Caco-2 (cell line): ENCODE results near the gene PCDHGA3. TPM values are rescaled to one million over a fixed set of nuclear protein-coding genes. Genes with fewer than 3 reads are reported as not detected.

Source experiments
- Bru-seq: library from RNA; stranded (reverse); fragments of 400-500 nt; gene quantifications from one replicate; lab custom pipeline; 2021; lab: Mats Ljungman, UMichigan
- BruChase-seq, 2 experiments: library from RNA; stranded (reverse); fragments of 400-500 nt; gene quantifications; one replicate each; lab custom pipeline; 2021; lab: Mats Ljungman, UMichigan
- BruUV-seq: library from RNA; stranded (reverse); fragments of 400-500 nt; replicated peaks from 2 replicates; lab custom pipeline; 2021; lab: Mats Ljungman, UMichigan
- CTCF ChIA-PET: fragments of 300-600 bp; sonication (Branson Sonifier 250); formaldehyde crosslinking; loops from one replicate; lab custom pipeline; 2022; ENCODE audit warnings: antibody characterized with exemption; lab: Charles Lee
- POLR2A ChIA-PET: fragments of 300-600 bp; sonication (Branson Sonifier 250); formaldehyde crosslinking; loops from one replicate; lab custom pipeline; 2022; ENCODE audit warnings: antibody characterized with exemption; lab: Charles Lee
- DNase-seq, 2 experiments: peaks; one replicate each; pipeline versions ENCODE4 v3.0.0 to v3.0.0-alpha.2; 2020 to 2022
- H3K27me3 ChIP-seq: replicated peaks from 2 replicates; pipeline ENCODE4 v1.6.0; 2011; ENCODE audit warnings: low read length; ENCODE audit not compliant: control insufficient read depth, insufficient read depth
- H3K36me3 ChIP-seq: 2 replicates; pipeline ENCODE4 v1.5.1; 2011; ENCODE audit warnings: low read length; ENCODE audit not compliant: control insufficient read depth, insufficient read depth
- H3K4me1 ChIP-seq: fragments of 250-450 bp; sonication (Bioruptor Pico); 2 replicates; pipeline ENCODE4 v1.5.1; 2020; ENCODE audit warnings: mild to moderate bottlenecking
- H3K4me3 ChIP-seq: 2 replicates; pipeline ENCODE4 v1.5.1; 2011; ENCODE audit warnings: low read depth, mild to moderate bottlenecking, control low read depth, low read length
- H3K9me3 ChIP-seq: fragments of 250-450 bp; sonication (Bioruptor Pico); 2 replicates; pipeline ENCODE4 v1.5.1; 2020; ENCODE audit warnings: mild to moderate bottlenecking, moderate library complexity
- H3K27ac Mint-ChIP-seq: one replicate; pipeline ENCODE4 v1.8.0; 2022; ENCODE audit warnings: mixed read lengths; ENCODE audit not compliant: unreplicated experiment
- H3K27me3 Mint-ChIP-seq: one replicate; pipeline ENCODE4 v1.8.0; 2022; ENCODE audit warnings: mixed read lengths; ENCODE audit not compliant: insufficient read depth, unreplicated experiment
- H3K36me3 Mint-ChIP-seq: one replicate; pipeline ENCODE4 v1.8.0; 2022; ENCODE audit warnings: mild to moderate bottlenecking, mixed read lengths; ENCODE audit not compliant: insufficient read depth, unreplicated experiment
- H3K4me1 Mint-ChIP-seq: one replicate; pipeline ENCODE4 v1.8.0; 2022; ENCODE audit warnings: low read depth, mixed read lengths; ENCODE audit not compliant: unreplicated experiment
- H3K4me3 Mint-ChIP-seq: one replicate; pipeline ENCODE4 v1.8.0; 2022; ENCODE audit warnings: mild to moderate bottlenecking, moderate library complexity, mixed read lengths; ENCODE audit not compliant: unreplicated experiment
- H3K9me3 Mint-ChIP-seq: one replicate; pipeline ENCODE4 v1.8.0; 2022; ENCODE audit warnings: mixed read lengths; ENCODE audit not compliant: unreplicated experiment
- intact Hi-C: fragments of 100-400 bp; cut with micrococcal nuclease; formaldehyde crosslinking; loops from one replicate; pipeline ENCODE4 v1.10.0; 2022; ENCODE audit not compliant: unreplicated experiment
- long read RNA-seq: library from polyadenylated mRNA; stranded (forward); transcript quantifications from one replicate; pipeline ENCODE4 v2.0.0, GENCODE V29; 2022
- total RNA-seq: library from RNA; stranded (reverse); gene quantifications from 2 replicates; pipeline ENCODE4 v1.2.3, GENCODE V29; 2022
- TF ChIP-seq, protein P1 (sequence below), 2 experiments: fragments of 200-600 bp in 1 of 2; IDR thresholded peaks; 1 replicate in 1 of 2; 2 replicates in 1 of 2; pipeline versions ENCODE4 v1.5.1 to v1.8.0; 2011 to 2022; ENCODE audit warnings: antibody characterized with exemption in 1 of 2, control low read depth in 1 of 2, inconsistent platforms in 1 of 2, low read depth in 1 of 2, low read length in 1 of 2, mild to moderate bottlenecking in 1 of 2, moderate library complexity in 1 of 2; ENCODE audit not compliant: insufficient read depth in 1 of 2, severe bottlenecking in 1 of 2, unreplicated experiment in 1 of 2

The PCDHGA3 gene
- total RNA-seq (0.11 TPM in 1 of 2 replicates, not detected in the other), Bru-seq, nascent RNA (percentile 27 among the genes with signal in this experiment), BruChase-seq, experiment 1, labeled RNA remaining after a 2-hour chase (percentile 16 among the genes with signal in this experiment), BruChase-seq, experiment 2, labeled RNA remaining after a 6-hour chase (percentile 39 among the genes with signal in this experiment)
- long read RNA-seq, result 0 reads

DNA sequence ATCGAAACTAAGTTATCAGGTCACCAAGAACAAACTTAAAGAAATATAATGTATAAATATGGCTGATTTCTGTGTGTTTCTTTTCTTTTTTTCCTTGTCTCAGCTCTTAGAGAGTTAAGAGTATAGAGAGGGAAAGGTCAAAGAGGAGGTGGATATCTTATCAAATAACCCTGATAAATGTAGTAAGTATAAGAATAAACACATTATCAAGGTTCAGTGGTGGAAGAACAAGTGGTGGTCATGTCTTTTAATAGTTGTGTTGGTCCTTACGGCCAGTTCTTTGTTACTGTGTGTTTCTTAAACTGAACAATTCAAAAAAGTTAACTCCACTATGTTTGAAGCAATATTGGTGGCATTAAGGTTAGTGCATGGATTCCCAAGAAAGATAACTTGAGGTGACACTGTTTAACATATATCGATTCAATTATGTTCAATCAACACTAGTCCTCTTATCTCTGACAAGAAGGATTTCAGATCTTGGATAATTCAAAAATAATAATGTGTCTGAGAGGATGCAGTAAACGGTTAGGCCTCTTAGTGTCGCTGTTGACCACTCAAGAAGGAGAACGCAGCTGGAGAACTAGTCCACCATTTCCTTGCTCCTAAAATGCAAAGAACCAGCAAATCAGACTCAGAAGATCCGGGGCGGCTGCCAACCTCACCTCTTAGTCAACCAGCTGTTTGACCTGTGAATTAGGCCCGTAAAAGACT, at the start of gene PCDHGA3:
Gene PCDHGA3 (plus strand): TSS at position 588 of the 711 bp plus-strand sequence. CDS start 205 bp downstream, outside the sequence.
- Histone ChIP-seq H3K9me3 (no peaks in the 10 kb centered on the region; the same call in 1 of the 2 replicates), H3K36me3 (no peaks in the 10 kb centered on the region), H3K27me3 (no peaks in the 10 kb centered on the region), H3K4me1 (no peaks in the 10 kb centered on the region), H3K4me3 (no peak within 1 kb of the TSS)
- TF ChIP-seq, protein P1, sequence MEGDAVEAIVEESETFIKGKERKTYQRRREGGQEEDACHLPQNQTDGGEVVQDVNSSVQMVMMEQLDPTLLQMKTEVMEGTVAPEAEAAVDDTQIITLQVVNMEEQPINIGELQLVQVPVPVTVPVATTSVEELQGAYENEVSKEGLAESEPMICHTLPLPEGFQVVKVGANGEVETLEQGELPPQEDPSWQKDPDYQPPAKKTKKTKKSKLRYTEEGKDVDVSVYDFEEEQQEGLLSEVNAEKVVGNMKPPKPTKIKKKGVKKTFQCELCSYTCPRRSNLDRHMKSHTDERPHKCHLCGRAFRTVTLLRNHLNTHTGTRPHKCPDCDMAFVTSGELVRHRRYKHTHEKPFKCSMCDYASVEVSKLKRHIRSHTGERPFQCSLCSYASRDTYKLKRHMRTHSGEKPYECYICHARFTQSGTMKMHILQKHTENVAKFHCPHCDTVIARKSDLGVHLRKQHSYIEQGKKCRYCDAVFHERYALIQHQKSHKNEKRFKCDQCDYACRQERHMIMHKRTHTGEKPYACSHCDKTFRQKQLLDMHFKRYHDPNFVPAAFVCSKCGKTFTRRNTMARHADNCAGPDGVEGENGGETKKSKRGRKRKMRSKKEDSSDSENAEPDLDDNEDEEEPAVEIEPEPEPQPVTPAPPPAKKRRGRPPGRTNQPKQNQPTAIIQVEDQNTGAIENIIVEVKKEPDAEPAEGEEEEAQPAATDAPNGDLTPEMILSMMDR (IDR thresholded peaks at IDR 0.05; ENCODE audit: insufficient read depth in 1 of 2, low read depth in 1 of 2, low read length in 1 of 2, severe bottlenecking in 1 of 2, unreplicated experiment in 1 of 2), result no peak
- Mint-ChIP-seq H3K9me3 (peaks cover 13% of the 10 kb centered on the region), H3K27ac (no peak within 1 kb of the TSS), H3K4me3 (no peak within 1 kb of the TSS), H3K36me3 (no peaks in the 10 kb centered on the region), H3K4me1 (no peaks in the 10 kb centered on the region), H3K27me3 (no peaks in the 10 kb centered on the region)
- CTCF ChIA-PET, result interaction anchor here (1.3 to 1.5 kb wide), 2 partner anchors 23 to 221 kb away, joined by 3 to 5 read pairs; partner anchors contain the start of gene TAF7
- intact Hi-C loops, result no loop called here
- DNase-seq, result no peak
- POLR2A ChIA-PET, result no interaction called here
- no TSS peak for BruUV-seq

DNA sequence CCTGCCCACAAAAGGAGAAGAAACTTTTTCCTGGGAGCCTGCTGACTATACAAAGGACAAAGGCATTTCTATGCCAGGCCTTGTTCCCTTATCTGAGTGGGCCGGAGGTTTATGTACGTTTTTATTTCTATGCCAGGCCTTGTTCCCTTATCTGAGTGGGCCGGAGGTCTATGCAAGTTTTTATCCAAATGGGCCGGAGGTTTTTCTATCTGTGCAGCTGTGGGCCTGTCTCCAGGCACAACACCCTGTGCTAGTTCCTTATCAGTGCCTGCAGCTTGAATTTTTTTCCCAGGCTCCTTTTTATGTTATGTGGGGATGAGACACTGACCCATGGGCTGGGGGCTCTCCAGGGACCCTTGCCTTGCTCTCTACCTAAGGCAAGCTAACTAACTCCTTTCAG, 45.3 kb upstream of the PCDHGA3 start:
- no peaks in the 10 kb centered on the region for H3K4me1 Mint-ChIP-seq
- intact Hi-C loops, result no loop called here
- no peaks in the 10 kb centered on the region; the same call in 1 of the 2 replicates for H3K9me3 ChIP-seq
- H3K27me3 Mint-ChIP-seq, result no peaks in the 10 kb centered on the region
- no peak for DNase-seq
- no peak overlapping the region for H3K4me3 Mint-ChIP-seq
- no peaks in the 10 kb centered on the region for H3K4me1 ChIP-seq
- no peaks in the 10 kb centered on the region; the same call in 1 of the 2 replicates for H3K36me3 ChIP-seq
- CTCF ChIA-PET, result no interaction called here
- TF ChIP-seq, protein P1 (IDR thresholded peaks at IDR 0.05; ENCODE audit: insufficient read depth in 1 of 2, low read depth in 1 of 2, low read length in 1 of 2, severe bottlenecking in 1 of 2, unreplicated experiment in 1 of 2), result no peak
- peaks cover 5% of the 10 kb centered on the region for H3K36me3 Mint-ChIP-seq
- H3K27me3 ChIP-seq, result no peaks in the 10 kb centered on the region
- no peak overlapping the region for H3K4me3 ChIP-seq
- no peak overlapping the region for H3K27ac Mint-ChIP-seq
- POLR2A ChIA-PET, result no interaction called here
- peaks cover 23% of the 10 kb centered on the region for H3K9me3 Mint-ChIP-seq
- BruUV-seq, result no TSS peak

DNA sequence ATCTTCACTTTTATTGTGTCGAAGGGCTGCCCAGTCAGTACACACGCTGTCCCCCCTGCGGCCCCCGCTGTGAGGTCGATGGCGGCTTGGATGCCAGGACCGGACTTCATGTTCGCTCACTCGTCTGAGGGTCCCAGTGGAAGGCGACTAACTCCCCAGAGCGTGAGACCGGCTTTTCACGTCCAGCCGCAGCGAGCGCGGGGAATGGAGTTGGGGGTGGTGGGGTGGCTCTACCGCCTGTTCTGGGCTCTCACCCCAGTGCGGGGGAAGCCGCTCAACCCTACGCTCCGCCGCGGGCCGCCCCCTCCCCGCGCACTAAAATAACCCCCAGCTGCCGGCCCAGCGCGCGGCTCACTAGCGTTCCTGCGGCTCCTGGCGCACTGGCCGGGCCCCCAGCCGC, 39.9 kb upstream of the PCDHGA3 start, which contains the start of gene SLC25A2:
Gene SLC25A2 (minus strand): TSS at position 294 of the 400 bp plus-strand sequence. CDS start 184 bp downstream, at position 110.
- DNase-seq, result no peak
- Histone ChIP-seq H3K36me3 (no peaks in the 10 kb centered on the region; the same call in 1 of the 2 replicates), H3K27me3 (no peaks in the 10 kb centered on the region), H3K9me3 (no peaks in the 10 kb centered on the region), H3K4me3 (no peak within 1 kb of the TSS), H3K4me1 (no peaks in the 10 kb centered on the region)
- Mint-ChIP-seq H3K27me3 (no peaks in the 10 kb centered on the region), H3K4me3 (no peak within 1 kb of the TSS), H3K9me3 (peaks cover 14% of the 10 kb centered on the region), H3K4me1 (no peaks in the 10 kb centered on the region), H3K27ac (no peak within 1 kb of the TSS), H3K36me3 (no peaks in the 10 kb centered on the region)
- intact Hi-C loops, result no loop called here
- CTCF ChIA-PET, result no interaction called here
- POLR2A ChIA-PET, result no interaction called here
- no TSS peak for BruUV-seq
- TF ChIP-seq, protein P1 (IDR thresholded peaks at IDR 0.05; ENCODE audit: insufficient read depth in 1 of 2, low read depth in 1 of 2, low read length in 1 of 2, severe bottlenecking in 1 of 2, unreplicated experiment in 1 of 2), result no peak
